IMR-90 (cell line): ENCODE data around the gene STAM. TPM values are rescaled to one million over a fixed set of nuclear protein-coding genes. Genes with fewer than 3 reads are reported as not detected.

Source experiments
- ATAC-seq: fragments of 200-7000 bp; cut with Tn5 transposase; 2 replicates; pipeline ENCODE4 v1.9.1; 2020; ENCODE audit warnings: low read depth, mild to moderate bottlenecking, moderate library complexity
- BruUV-seq: library from RNA; stranded (reverse); fragments of 400-500 nt; replicated peaks from 2 replicates; lab custom pipeline; 2021; lab: Mats Ljungman, UMichigan
- CTCF ChIA-PET: fragments of 300-600 bp; formaldehyde crosslinking; extraction: SDS; loops from one replicate; lab custom pipeline; 2021; ENCODE audit warnings: antibody characterized with exemption; lab: Yijun Ruan, JAX
- POLR2A ChIA-PET: fragments of 300-600 bp; sonication (Branson Sonifier 250); formaldehyde crosslinking; loops from one replicate; lab custom pipeline; 2022; ENCODE audit warnings: antibody characterized with exemption; ENCODE audit not compliant: unreplicated experiment; lab: Charles Lee
- DNase-seq: peaks from one replicate; pipeline ENCODE4 v3.0.0; 2013
- H2AFZ ChIP-seq: replicated peaks from 2 replicates; pipeline ENCODE3; 2013; ENCODE audit warnings: low read length, mild to moderate bottlenecking; ENCODE audit not compliant: poor library complexity
- H2AK5ac ChIP-seq: 2 replicates; pipeline ENCODE4 v1.6.1; 2013; ENCODE audit warnings: low read depth, low read length, inconsistent platforms
- H2AK9ac ChIP-seq: replicated peaks from 2 replicates; pipeline ENCODE3; 2013; ENCODE audit warnings: mild to moderate bottlenecking, low read depth, low read length, moderate library complexity; ENCODE audit not compliant: poor library complexity
- H2BK120ac ChIP-seq: 2 replicates; pipeline ENCODE4 v1.6.1; 2013; ENCODE audit warnings: low read depth, low read length, inconsistent platforms
- H2BK15ac ChIP-seq: 3 replicates; pipeline ENCODE4 v1.6.1; 2013; ENCODE audit warnings: low read depth, low read length, inconsistent platforms
- H2BK20ac ChIP-seq: 2 replicates; pipeline ENCODE4 v1.6.1; 2013; ENCODE audit warnings: low read depth, mild to moderate bottlenecking, inconsistent platforms, low read length, moderate library complexity
- H2BK5ac ChIP-seq: 2 replicates; pipeline ENCODE4 v1.6.1; 2013; ENCODE audit warnings: mild to moderate bottlenecking, low read depth, low read length, inconsistent platforms; ENCODE audit not compliant: poor library complexity, severe bottlenecking
- H3K14ac ChIP-seq: replicated peaks from 2 replicates; pipeline ENCODE4 v1.6.1; 2013; ENCODE audit warnings: low read depth, low read length, inconsistent platforms
- H3K18ac ChIP-seq: 2 replicates; pipeline ENCODE4 v1.6.1; 2013; ENCODE audit warnings: low read depth, low read length, control low read depth
- H3K23ac ChIP-seq: 2 replicates; pipeline ENCODE4 v1.6.1; 2013; ENCODE audit warnings: low read depth, low read length, inconsistent platforms
- H3K27ac ChIP-seq: 2 replicates; pipeline ENCODE4 v1.5.1; 2013; ENCODE audit warnings: mild to moderate bottlenecking, control low read depth, low read length; ENCODE audit not compliant: insufficient read depth
- H3K27me3 ChIP-seq: 2 replicates; pipeline ENCODE4 v1.6.1; 2013; ENCODE audit warnings: low read length; ENCODE audit not compliant: control insufficient read depth, insufficient read depth
- H3K36me3 ChIP-seq: 2 replicates; pipeline ENCODE4 v1.6.1; 2013; ENCODE audit warnings: low read length, mixed read lengths; ENCODE audit not compliant: control insufficient read depth, insufficient read depth
- H3K4ac ChIP-seq: 2 replicates; pipeline ENCODE4 v1.6.1; 2013; ENCODE audit warnings: low read depth, low read length, inconsistent platforms
- H3K4me1 ChIP-seq: 2 replicates; pipeline ENCODE4 v1.6.1; 2013; ENCODE audit warnings: low read length, mixed read lengths; ENCODE audit not compliant: control insufficient read depth, insufficient read depth
- H3K4me2 ChIP-seq: 2 replicates; pipeline ENCODE4 v1.6.1; 2013; ENCODE audit warnings: low read depth, mild to moderate bottlenecking, control low read depth, low read length, moderate library complexity
- H3K4me3 ChIP-seq: 2 replicates; pipeline ENCODE4 v1.5.1; 2013; ENCODE audit warnings: low read depth, mild to moderate bottlenecking, control low read depth, low read length, moderate library complexity; ENCODE audit not compliant: insufficient read depth
- H3K56ac ChIP-seq: 2 replicates; pipeline ENCODE4 v1.6.1; 2013; ENCODE audit warnings: low read length, inconsistent platforms; ENCODE audit not compliant: insufficient read depth; ENCODE audit errors: extremely low read depth
- H3K79me1 ChIP-seq, 2 experiments: 2 replicates each; pipeline ENCODE4 v1.6.1; 2013; ENCODE audit warnings: low read length in 2 of 2, inconsistent platforms in 1 of 2, low read depth in 1 of 2
- H3K9ac ChIP-seq: 2 replicates; pipeline ENCODE4 v1.6.1; 2013; ENCODE audit warnings: low read depth, low read length, control low read depth
- H3K9me1 ChIP-seq: 2 replicates; pipeline ENCODE4 v1.6.1; 2013; ENCODE audit warnings: low read length, inconsistent platforms; ENCODE audit not compliant: insufficient read depth
- H3K9me3 ChIP-seq: 2 replicates; pipeline ENCODE4 v1.6.1; 2013; ENCODE audit warnings: low read length; ENCODE audit not compliant: control insufficient read depth, insufficient read depth
- H4K20me1 ChIP-seq: 2 replicates; pipeline ENCODE4 v1.6.1; 2013; ENCODE audit warnings: low read length, inconsistent platforms; ENCODE audit not compliant: insufficient read depth
- H4K5ac ChIP-seq: 2 replicates; pipeline ENCODE4 v1.6.1; 2013; ENCODE audit warnings: mild to moderate bottlenecking, low read depth, low read length, control low read depth
- H4K8ac ChIP-seq, 2 experiments: 2 replicates each; pipeline ENCODE4 v1.6.1; 2013; ENCODE audit warnings: low read depth in 2 of 2, low read length in 2 of 2, control low read depth in 1 of 2, inconsistent platforms in 1 of 2
- H4K91ac ChIP-seq: 2 replicates; pipeline ENCODE4 v1.6.1; 2013; ENCODE audit warnings: low read depth, low read length, inconsistent platforms; ENCODE audit not compliant: insufficient read depth
- CEBPB ChIP-seq: IDR thresholded peaks from 2 replicates; pipeline ENCODE4 v1.6.1; 2012; ENCODE audit warnings: low read depth, low read length, improper control_type of control experiment
- MXI1 ChIP-seq: IDR thresholded peaks from 2 replicates; pipeline ENCODE4 v1.6.1; 2012; ENCODE audit warnings: low read depth, mild to moderate bottlenecking, low read length, moderate library complexity, borderline replicate concordance
- SMC3 ChIP-seq: fragments of 150-350 bp; IDR thresholded peaks from 2 replicates; pipeline ENCODE4 v1.6.1; 2016; ENCODE audit warnings: low read depth, mild to moderate bottlenecking, antibody characterized with exemption, low read length, moderate library complexity
- WGBS, 2 experiments: methylation state at CpG; one replicate each; pipeline versions ENCODE4 v1.1.5 to v1.1.7; 2013; ENCODE audit warnings: missing lambda C conversion rate in 2 of 2; ENCODE audit not compliant: insufficient read length in 1 of 2; ENCODE audit errors: extremely low coverage in 2 of 2; 5-methylcytosine and 5-hydroxymethylcytosine counted together
- dilution Hi-C: fragments of 300-500 bp; cut with HindIII; formaldehyde crosslinking; loops from one replicate; pipeline ENCODE4 v1.14.3; 2018; ENCODE audit warnings: low sequenced_read_pairs; ENCODE audit not compliant: unreplicated experiment
- in situ Hi-C: fragments of 300-500 bp; cut with MboI; formaldehyde crosslinking; loops from 3 replicates; pipeline ENCODE4 v1.14.3; 2019; ENCODE audit warnings: low sequenced_read_pairs, inconsistent platforms, mixed read lengths
- intact Hi-C: fragments of 100-400 bp; cut with micrococcal nuclease; formaldehyde crosslinking; loops from 2 replicates; pipeline ENCODE4 v1.10.0; 2022
- polyA plus RNA-seq, 3 experiments: library from polyadenylated mRNA; depleted of rRNA; stranded (reverse); fragments of >200 nt; gene quantifications; 2 replicates each; pipeline ENCODE4 v1.2.3, GENCODE V29; 2012; ENCODE audit warnings: low replicate concordance in 1 of 3
- total RNA-seq: library from RNA; depleted of rRNA; stranded (reverse); fragments of >200 nt; gene quantifications from 2 replicates; pipeline ENCODE4 v1.2.3, GENCODE V29; 2012
- TF ChIP-seq, protein P1 (sequence below): fragments of 150-350 bp; IDR thresholded peaks from 2 replicates; pipeline ENCODE4 v1.6.1; 2016; ENCODE audit warnings: low read depth, mild to moderate bottlenecking, low read length, moderate library complexity, borderline replicate concordance

Gene STAM
- total and polyA plus RNA-seq, 2 of the 4 experiments (the other 2 are of a cell fraction) = 22.9 to 23.3 TPM

DNA sequence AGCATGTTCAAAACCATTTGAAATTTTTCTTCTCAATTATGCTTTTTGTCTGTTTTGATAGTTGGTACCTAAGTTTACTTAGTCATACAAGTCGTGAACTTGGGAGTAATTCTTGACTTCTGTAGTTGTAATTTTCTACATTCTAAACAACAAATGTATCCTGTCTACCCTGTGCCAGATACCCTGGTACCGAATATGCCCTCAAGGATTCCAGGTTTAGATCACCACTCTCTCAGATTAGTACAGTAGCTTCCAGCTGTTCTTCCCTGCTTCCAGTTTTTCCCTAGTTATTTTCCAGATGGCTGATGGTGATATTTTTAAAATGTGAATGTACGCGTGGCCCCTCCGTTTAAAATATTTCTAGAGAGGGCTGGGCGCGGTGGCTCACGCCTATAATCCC is 6.5 kb downstream of the STAM start:
- in situ Hi-C loops (no loop called here), dilution Hi-C loops (no loop called here), intact Hi-C loops (no loop called here)
- H3K36me3 ChIP-seq = peaks cover 2% of the 10 kb centered on the region; the same call in 1 of the 2 replicates
- no peak overlapping the region for H3K14ac ChIP-seq
- H2AK5ac ChIP-seq = no peak overlapping the region
- H2AFZ ChIP-seq = no peak overlapping the region
- no peaks in the 10 kb centered on the region for H3K9me3 ChIP-seq
- peaks cover 16 to 59% of the 10 kb centered on the region in 2 experiments; a peak in 3 of 4 replicates for H3K79me1 ChIP-seq
- no peak overlapping the region for H3K9ac ChIP-seq
- no peak overlapping the region for H2AK9ac ChIP-seq
- no peak overlapping the region for H3K4me3 ChIP-seq
- no peak overlapping the region for H3K4ac ChIP-seq
- no peak overlapping the region for H3K56ac ChIP-seq
- H4K20me1 ChIP-seq = peaks cover 48% of the 10 kb centered on the region; the same call in 1 of the 2 replicates
- POLR2A ChIA-PET = no interaction called here
- peak overlapping the region; percentile 30 for H2BK5ac ChIP-seq
- H3K9me1 ChIP-seq = peaks cover 8% of the 10 kb centered on the region; the same call in 1 of the 2 replicates
- H3K27ac ChIP-seq = no peak overlapping the region; the same call in 1 of the 2 replicates
- peak overlapping the region; percentile 36; the same call in 1 of the 2 replicates for H3K4me2 ChIP-seq
- DNase-seq (no peak), ATAC-seq (peak; percentile 11; the same call in 1 of the 2 replicates)
- no CpG with 5 or more reads among the region's 8 CpGs for WGBS, 2 experiments
- no peaks in the 10 kb centered on the region for H3K27me3 ChIP-seq
- no peak overlapping the region for H4K91ac ChIP-seq
- BruUV-seq = no TSS peak
- H3K18ac ChIP-seq = no peak overlapping the region; the same call in 1 of the 2 replicates
- 0 out of 2 replicates have a peak overlapping the region, but pooled peaks have one; percentile 27 for H4K5ac ChIP-seq
- H2BK120ac ChIP-seq = no peak overlapping the region
- no peak overlapping the region for H3K23ac ChIP-seq
- CTCF ChIA-PET = interaction anchor here (0.8 kb wide), 1 partner anchor 87 kb away, joined by 3 read pairs; no protein-coding TSS in a partner anchor
- TF ChIP-seq MXI1 = no peak
- no peak for TF ChIP-seq SMC3
- TF ChIP-seq, protein P1, sequence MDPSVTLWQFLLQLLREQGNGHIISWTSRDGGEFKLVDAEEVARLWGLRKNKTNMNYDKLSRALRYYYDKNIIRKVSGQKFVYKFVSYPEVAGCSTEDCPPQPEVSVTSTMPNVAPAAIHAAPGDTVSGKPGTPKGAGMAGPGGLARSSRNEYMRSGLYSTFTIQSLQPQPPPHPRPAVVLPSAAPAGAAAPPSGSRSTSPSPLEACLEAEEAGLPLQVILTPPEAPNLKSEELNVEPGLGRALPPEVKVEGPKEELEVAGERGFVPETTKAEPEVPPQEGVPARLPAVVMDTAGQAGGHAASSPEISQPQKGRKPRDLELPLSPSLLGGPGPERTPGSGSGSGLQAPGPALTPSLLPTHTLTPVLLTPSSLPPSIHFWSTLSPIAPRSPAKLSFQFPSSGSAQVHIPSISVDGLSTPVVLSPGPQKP = no peak
- TF ChIP-seq CEBPB = no peak
- H4K8ac ChIP-seq = no peak overlapping the region
- H2BK15ac ChIP-seq = no peak overlapping the region
- peaks cover 10% of the 10 kb centered on the region for H3K4me1 ChIP-seq
- no peak overlapping the region for H2BK20ac ChIP-seq
